Measurements from ENCODE around the gene JUN.

GRCh38 chr1:58763214-58763613 lies 20.6 kb downstream of the JUN start:
- TF ChIP-seq, protein P1, sequence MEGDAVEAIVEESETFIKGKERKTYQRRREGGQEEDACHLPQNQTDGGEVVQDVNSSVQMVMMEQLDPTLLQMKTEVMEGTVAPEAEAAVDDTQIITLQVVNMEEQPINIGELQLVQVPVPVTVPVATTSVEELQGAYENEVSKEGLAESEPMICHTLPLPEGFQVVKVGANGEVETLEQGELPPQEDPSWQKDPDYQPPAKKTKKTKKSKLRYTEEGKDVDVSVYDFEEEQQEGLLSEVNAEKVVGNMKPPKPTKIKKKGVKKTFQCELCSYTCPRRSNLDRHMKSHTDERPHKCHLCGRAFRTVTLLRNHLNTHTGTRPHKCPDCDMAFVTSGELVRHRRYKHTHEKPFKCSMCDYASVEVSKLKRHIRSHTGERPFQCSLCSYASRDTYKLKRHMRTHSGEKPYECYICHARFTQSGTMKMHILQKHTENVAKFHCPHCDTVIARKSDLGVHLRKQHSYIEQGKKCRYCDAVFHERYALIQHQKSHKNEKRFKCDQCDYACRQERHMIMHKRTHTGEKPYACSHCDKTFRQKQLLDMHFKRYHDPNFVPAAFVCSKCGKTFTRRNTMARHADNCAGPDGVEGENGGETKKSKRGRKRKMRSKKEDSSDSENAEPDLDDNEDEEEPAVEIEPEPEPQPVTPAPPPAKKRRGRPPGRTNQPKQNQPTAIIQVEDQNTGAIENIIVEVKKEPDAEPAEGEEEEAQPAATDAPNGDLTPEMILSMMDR (IDR thresholded peaks at IDR 0.05), result no peak
- no peak for TF ChIP-seq POLR2A (IDR thresholded peaks at IDR 0.05; ENCODE audit: low read depth)
- no peak for TF ChIP-seq POLR2AphosphoS5 (IDR thresholded peaks at IDR 0.05)

Data from esophagus muscularis mucosa (tissue), 3 donors.